D721Med (cell line): ENCODE data around the gene CXCL8.

Experiments used
- DNase-seq: peaks from one replicate; pipeline ENCODE4 v3.0.0; 2011; ENCODE audit warnings: low spot score; ENCODE audit not compliant: insufficient read length
- FAIRE-seq: peaks from 2 replicates; lab custom pipeline; 2011; peaks lifted over from hg19 to GRCh38; lab: Jason Lieb, UNC
- CTCF ChIP-seq: IDR thresholded peaks from 2 replicates; pipeline ENCODE4 v1.5.1; 2012; ENCODE audit warnings: mild to moderate bottlenecking, control low read depth; ENCODE audit not compliant: insufficient read depth; ENCODE audit errors: missing control alignments

The CXCL8 gene

GRCh38 chr4:73753215-73753614, 12.8 kb downstream of the CXCL8 start:
- FAIRE-seq (no peak), DNase-seq (no peak)
- TF ChIP-seq CTCF = no peak

GRCh38 chr4:73754934-73755333, 14.6 kb downstream of the CXCL8 start:
- no peak for TF ChIP-seq CTCF
- DNase-seq (no peak), FAIRE-seq (no peak)

- DNase-seq (no peak), FAIRE-seq (no peak)
- TF ChIP-seq CTCF = no peak
Observed at GRCh38 chr4:73759357-73759756, 19.0 kb downstream of the CXCL8 start.

- FAIRE-seq (no peak), DNase-seq (no peak)
- no peak for TF ChIP-seq CTCF
Observed at GRCh38 chr4:73761856-73762255, 21.5 kb downstream of the CXCL8 start.

- FAIRE-seq = no peak
- DNase-seq = no peak
- TF ChIP-seq CTCF = no peak
Observed at GRCh38 chr4:73762409-73762808, 22.0 kb downstream of the CXCL8 start.

- TF ChIP-seq CTCF = no peak
- DNase-seq = no peak
- FAIRE-seq = no peak
Observed at GRCh38 chr4:73763877-73764276, 23.5 kb downstream of the CXCL8 start.

- FAIRE-seq (no peak), DNase-seq (no peak)
- TF ChIP-seq CTCF = no peak
Observed at GRCh38 chr4:73764513-73764912, 24.1 kb downstream of the CXCL8 start.
